PC-3 (cell line): ENCODE results near the gene ABL1. TPM values are rescaled to one million over a fixed set of nuclear protein-coding genes. Genes with fewer than 3 reads are reported as not detected.

Source experiments
- ATAC-seq: fragments of 200-7000 bp; cut with Tn5 transposase; 2 replicates; pipeline ENCODE4 v1.9.1; 2020; ENCODE audit warnings: mild to moderate bottlenecking, moderate library complexity
- BruUV-seq: library from RNA; stranded (reverse); fragments of 400-500 nt; replicated peaks from 2 replicates; lab custom pipeline; 2021; lab: Mats Ljungman, UMichigan
- CTCF ChIA-PET: fragments of 300-600 bp; sonication (Branson Sonifier 250); formaldehyde crosslinking; loops from one replicate; lab custom pipeline; 2022; ENCODE audit warnings: antibody characterized with exemption; lab: Charles Lee
- POLR2A ChIA-PET: fragments of 300-600 bp; sonication (Branson Sonifier 250); formaldehyde crosslinking; loops from one replicate; lab custom pipeline; 2022; ENCODE audit warnings: antibody characterized with exemption; ENCODE audit not compliant: unreplicated experiment; lab: Charles Lee
- DNase-seq: peaks from one replicate; pipeline ENCODE4 v3.0.0-alpha.2; 2015
- H2AFZ ChIP-seq: fragments of 300-600 bp; sonication (generic); 2 replicates; pipeline ENCODE4 v1.6.0; 2016; ENCODE audit warnings: antibody characterized with exemption, low read length
- H3F3A ChIP-seq: fragments of 300-600 bp; sonication (generic); one replicate; pipeline ENCODE4 v1.6.0; 2017; ENCODE audit warnings: antibody characterized with exemption, low read length, control low read depth, mild to moderate bottlenecking; ENCODE audit not compliant: unreplicated experiment
- H3K27ac ChIP-seq: fragments of 300-600 bp; sonication (generic); 2 replicates; pipeline ENCODE4 v1.5.1; 2016; ENCODE audit warnings: mild to moderate bottlenecking, low read length
- H3K27me3 ChIP-seq: fragments of 300-600 bp; sonication (generic); 2 replicates; pipeline ENCODE4 v1.6.1; 2016; ENCODE audit warnings: low read length, mixed read lengths
- H3K36me3 ChIP-seq: fragments of 300-600 bp; sonication (generic); 2 replicates; pipeline ENCODE4 v1.6.1; 2016; ENCODE audit warnings: low read depth, mixed run types, low read length, mixed read lengths
- H3K4me1 ChIP-seq: fragments of 300-600 bp; sonication (generic); 2 replicates; pipeline ENCODE4 v1.5.1; 2016; ENCODE audit warnings: low read length; ENCODE audit not compliant: insufficient read depth
- H3K4me2 ChIP-seq: fragments of 300-600 bp; sonication (generic); 2 replicates; pipeline ENCODE4 v1.6.0; 2016; ENCODE audit warnings: low read length
- H3K4me3 ChIP-seq: fragments of 300-600 bp; sonication (generic); 2 replicates; pipeline ENCODE4 v1.5.1; 2016; ENCODE audit warnings: mild to moderate bottlenecking, low read length, mixed read lengths
- H3K79me2 ChIP-seq: fragments of 300-600 bp; sonication (generic); 2 replicates; pipeline ENCODE4 v1.6.1; 2017; ENCODE audit warnings: low read length, mixed read lengths
- H3K9ac ChIP-seq: fragments of 300-600 bp; sonication (generic); 2 replicates; pipeline ENCODE4 v1.6.0; 2016; ENCODE audit warnings: mild to moderate bottlenecking, low read length
- H3K9me2 ChIP-seq: fragments of 300-600 bp; sonication (generic); replicated peaks from 2 replicates; pipeline ENCODE4 v1.6.1; 2016; ENCODE audit warnings: mixed run types, low read length, mixed read lengths
- H3K9me3 ChIP-seq: fragments of 300-600 bp; sonication (generic); 2 replicates; pipeline ENCODE4 v1.6.1; 2016; ENCODE audit warnings: low read length, mixed read lengths
- H4K20me1 ChIP-seq: fragments of 300-600 bp; sonication (generic); 2 replicates; pipeline ENCODE4 v1.6.1; 2016; ENCODE audit warnings: low read length, mixed read lengths
- CTCF ChIP-seq: fragments of 300-600 bp; sonication (generic); conservative IDR thresholded peaks from 2 replicates; pipeline ENCODE4 v1.5.1; 2017; ENCODE audit warnings: antibody characterized with exemption, low read depth, mild to moderate bottlenecking, low read length
- EZH2 ChIP-seq: fragments of 300-600 bp; sonication (generic); IDR thresholded peaks from one replicate; pipeline ENCODE4 v1.6.1; 2017; ENCODE audit warnings: antibody characterized with exemption, mild to moderate bottlenecking, low read length; ENCODE audit not compliant: unreplicated experiment
- EZH2phosphoT487 ChIP-seq: fragments of 300-600 bp; sonication (generic); IDR thresholded peaks from 2 replicates; pipeline ENCODE4 v1.6.1; 2018; ENCODE audit warnings: mild to moderate bottlenecking, antibody characterized with exemption, low read length, borderline replicate concordance
- intact Hi-C: fragments of 100-400 bp; cut with micrococcal nuclease; formaldehyde crosslinking; loops from 2 replicates; pipeline ENCODE4 v1.9.0; 2023
- total RNA-seq: library from RNA; depleted of rRNA; stranded (reverse); fragments of >200 nt; gene quantifications from 2 replicates; pipeline ENCODE4 v1.2.3, GENCODE V29; 2014

The ABL1 gene
- total RNA-seq, 1 experiment from 2014 or later: 22.8 TPM

DNA sequence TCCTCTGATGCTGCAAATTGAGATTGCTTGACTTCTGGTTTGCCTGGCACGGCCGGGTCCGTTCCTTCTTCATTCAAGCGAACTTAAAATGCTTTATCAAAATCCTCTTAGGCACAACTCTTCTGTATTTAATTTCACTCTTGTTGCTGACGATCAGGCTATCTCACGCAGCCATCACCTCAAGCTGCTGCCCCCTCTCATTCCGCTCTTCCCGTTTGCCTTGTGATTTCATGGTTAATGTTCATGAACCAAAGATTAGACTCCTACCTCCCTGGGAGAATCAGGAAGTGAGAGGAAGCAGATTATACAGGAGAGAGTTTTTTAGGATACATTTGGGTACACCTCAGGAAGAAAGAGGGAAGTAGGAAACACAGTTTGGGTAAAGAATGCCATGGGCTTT, 38.9 kb downstream of the ABL1 start:
- no peaks in the 10 kb centered on the region for H3K9me2 ChIP-seq
- DNase-seq (no peak), ATAC-seq (no peak)
- H3K36me3 ChIP-seq: peaks cover 8% of the 10 kb centered on the region
- H3K4me3 ChIP-seq: no peak overlapping the region
- H3K9ac ChIP-seq: no peak overlapping the region
- H4K20me1 ChIP-seq: no peaks in the 10 kb centered on the region
- H3K27ac ChIP-seq: no peak overlapping the region
- no peak overlapping the region for H2AFZ ChIP-seq
- CTCF ChIA-PET: no interaction called here
- no peaks in the 10 kb centered on the region for H3K9me3 ChIP-seq
- H3K27me3 ChIP-seq: no peaks in the 10 kb centered on the region
- TF ChIP-seq CTCF: no peak
- no peak for TF ChIP-seq EZH2
- no peak for TF ChIP-seq EZH2phosphoT487
- no TSS peak for BruUV-seq
- no peaks in the 10 kb centered on the region for H3F3A ChIP-seq
- H3K79me2 ChIP-seq: no peaks in the 10 kb centered on the region
- H3K4me1 ChIP-seq: no peaks in the 10 kb centered on the region
- intact Hi-C loops: no loop called here
- POLR2A ChIA-PET: no interaction called here
- no peak overlapping the region for H3K4me2 ChIP-seq

DNA sequence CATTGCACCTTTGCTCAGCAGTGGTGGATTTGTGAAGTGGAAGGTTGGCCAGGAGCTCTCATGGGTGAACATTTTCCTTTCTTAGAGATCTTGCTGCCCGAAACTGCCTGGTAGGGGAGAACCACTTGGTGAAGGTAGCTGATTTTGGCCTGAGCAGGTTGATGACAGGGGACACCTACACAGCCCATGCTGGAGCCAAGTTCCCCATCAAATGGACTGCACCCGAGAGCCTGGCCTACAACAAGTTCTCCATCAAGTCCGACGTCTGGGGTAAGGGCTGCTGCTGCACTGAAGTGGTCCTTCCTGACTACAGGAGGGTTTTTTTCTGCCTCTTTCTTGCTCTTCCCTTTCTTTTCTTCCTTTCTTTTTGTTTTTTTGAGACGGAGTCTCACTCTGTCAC, 39.7 kb downstream of the ABL1 start:
- H3K9ac ChIP-seq: no peak overlapping the region
- no peaks in the 10 kb centered on the region for H3K9me3 ChIP-seq
- H2AFZ ChIP-seq: no peak overlapping the region
- no peak for TF ChIP-seq CTCF
- no peaks in the 10 kb centered on the region for H3K4me1 ChIP-seq
- no TSS peak for BruUV-seq
- H4K20me1 ChIP-seq: no peaks in the 10 kb centered on the region
- H3F3A ChIP-seq: no peaks in the 10 kb centered on the region
- peaks cover 8% of the 10 kb centered on the region for H3K36me3 ChIP-seq
- H3K9me2 ChIP-seq: no peaks in the 10 kb centered on the region
- ATAC-seq (no peak), DNase-seq (no peak)
- intact Hi-C loops: no loop called here
- H3K4me2 ChIP-seq: no peak overlapping the region
- H3K27me3 ChIP-seq: no peaks in the 10 kb centered on the region
- CTCF ChIA-PET: no interaction called here
- POLR2A ChIA-PET: no interaction called here
- H3K79me2 ChIP-seq: no peaks in the 10 kb centered on the region
- no peak overlapping the region for H3K27ac ChIP-seq
- no peak overlapping the region for H3K4me3 ChIP-seq

GRCh38 chr9:130877300-130877699, 42.2 kb downstream of the ABL1 start:
- Histone ChIP-seq H3K4me1 (no peaks in the 10 kb centered on the region), H3K4me3 (no peak overlapping the region), H3K27me3 (no peaks in the 10 kb centered on the region), H3K79me2 (no peaks in the 10 kb centered on the region), H3K9me3 (no peaks in the 10 kb centered on the region), H3K9me2 (no peaks in the 10 kb centered on the region), H3K27ac (no peak overlapping the region), H3K4me2 (no peak overlapping the region), H3K9ac (no peak overlapping the region), H3K36me3 (peaks cover 8% of the 10 kb centered on the region), H4K20me1 (no peaks in the 10 kb centered on the region), H2AFZ (no peak overlapping the region), H3F3A (no peaks in the 10 kb centered on the region)
- POLR2A ChIA-PET: no interaction called here
- CTCF ChIA-PET: no interaction called here
- intact Hi-C loops: no loop called here
- DNase-seq (no peak), ATAC-seq (no peak)
- BruUV-seq: no TSS peak
- no peak for TF ChIP-seq CTCF
- no peak for TF ChIP-seq EZH2
- TF ChIP-seq EZH2phosphoT487: no peak
